PC-3 (cell line): ENCODE measurements around the gene LIPT2. TPM values are rescaled to one million over a fixed set of nuclear protein-coding genes. Genes with fewer than 3 reads are reported as not detected.

Experiments used
- ATAC-seq: fragments of 200-7000 bp; cut with Tn5 transposase; 2 replicates; pipeline ENCODE4 v1.9.1; 2020; ENCODE audit warnings: mild to moderate bottlenecking, moderate library complexity
- BruUV-seq: library from RNA; stranded (reverse); fragments of 400-500 nt; replicated peaks from 2 replicates; lab custom pipeline; 2021; lab: Mats Ljungman, UMichigan
- CTCF ChIA-PET: fragments of 300-600 bp; sonication (Branson Sonifier 250); formaldehyde crosslinking; loops from one replicate; lab custom pipeline; 2022; ENCODE audit warnings: antibody characterized with exemption; lab: Charles Lee
- POLR2A ChIA-PET: fragments of 300-600 bp; sonication (Branson Sonifier 250); formaldehyde crosslinking; loops from one replicate; lab custom pipeline; 2022; ENCODE audit warnings: antibody characterized with exemption; ENCODE audit not compliant: unreplicated experiment; lab: Charles Lee
- DNase-seq: peaks from one replicate; pipeline ENCODE4 v3.0.0-alpha.2; 2015
- H2AFZ ChIP-seq: fragments of 300-600 bp; sonication (generic); 2 replicates; pipeline ENCODE4 v1.6.0; 2016; ENCODE audit warnings: antibody characterized with exemption, low read length
- H3F3A ChIP-seq: fragments of 300-600 bp; sonication (generic); one replicate; pipeline ENCODE4 v1.6.0; 2017; ENCODE audit warnings: antibody characterized with exemption, low read length, control low read depth, mild to moderate bottlenecking; ENCODE audit not compliant: unreplicated experiment
- H3K27ac ChIP-seq: fragments of 300-600 bp; sonication (generic); 2 replicates; pipeline ENCODE4 v1.5.1; 2016; ENCODE audit warnings: mild to moderate bottlenecking, low read length
- H3K27me3 ChIP-seq: fragments of 300-600 bp; sonication (generic); 2 replicates; pipeline ENCODE4 v1.6.1; 2016; ENCODE audit warnings: low read length, mixed read lengths
- H3K36me3 ChIP-seq: fragments of 300-600 bp; sonication (generic); 2 replicates; pipeline ENCODE4 v1.6.1; 2016; ENCODE audit warnings: low read depth, mixed run types, low read length, mixed read lengths
- H3K4me1 ChIP-seq: fragments of 300-600 bp; sonication (generic); 2 replicates; pipeline ENCODE4 v1.5.1; 2016; ENCODE audit warnings: low read length; ENCODE audit not compliant: insufficient read depth
- H3K4me2 ChIP-seq: fragments of 300-600 bp; sonication (generic); 2 replicates; pipeline ENCODE4 v1.6.0; 2016; ENCODE audit warnings: low read length
- H3K4me3 ChIP-seq: fragments of 300-600 bp; sonication (generic); 2 replicates; pipeline ENCODE4 v1.5.1; 2016; ENCODE audit warnings: mild to moderate bottlenecking, low read length, mixed read lengths
- H3K79me2 ChIP-seq: fragments of 300-600 bp; sonication (generic); 2 replicates; pipeline ENCODE4 v1.6.1; 2017; ENCODE audit warnings: low read length, mixed read lengths
- H3K9ac ChIP-seq: fragments of 300-600 bp; sonication (generic); 2 replicates; pipeline ENCODE4 v1.6.0; 2016; ENCODE audit warnings: mild to moderate bottlenecking, low read length
- H3K9me2 ChIP-seq: fragments of 300-600 bp; sonication (generic); replicated peaks from 2 replicates; pipeline ENCODE4 v1.6.1; 2016; ENCODE audit warnings: mixed run types, low read length, mixed read lengths
- H3K9me3 ChIP-seq: fragments of 300-600 bp; sonication (generic); 2 replicates; pipeline ENCODE4 v1.6.1; 2016; ENCODE audit warnings: low read length, mixed read lengths
- H4K20me1 ChIP-seq: fragments of 300-600 bp; sonication (generic); 2 replicates; pipeline ENCODE4 v1.6.1; 2016; ENCODE audit warnings: low read length, mixed read lengths
- CTCF ChIP-seq: fragments of 300-600 bp; sonication (generic); conservative IDR thresholded peaks from 2 replicates; pipeline ENCODE4 v1.5.1; 2017; ENCODE audit warnings: antibody characterized with exemption, low read depth, mild to moderate bottlenecking, low read length
- EZH2 ChIP-seq: fragments of 300-600 bp; sonication (generic); IDR thresholded peaks from one replicate; pipeline ENCODE4 v1.6.1; 2017; ENCODE audit warnings: antibody characterized with exemption, mild to moderate bottlenecking, low read length; ENCODE audit not compliant: unreplicated experiment
- EZH2phosphoT487 ChIP-seq: fragments of 300-600 bp; sonication (generic); IDR thresholded peaks from 2 replicates; pipeline ENCODE4 v1.6.1; 2018; ENCODE audit warnings: mild to moderate bottlenecking, antibody characterized with exemption, low read length, borderline replicate concordance
- intact Hi-C: fragments of 100-400 bp; cut with micrococcal nuclease; formaldehyde crosslinking; loops from 2 replicates; pipeline ENCODE4 v1.9.0; 2023
- total RNA-seq: library from RNA; depleted of rRNA; stranded (reverse); fragments of >200 nt; gene quantifications from 2 replicates; pipeline ENCODE4 v1.2.3, GENCODE V29; 2014

LIPT2 gene
- total RNA-seq, 1 experiment from 2014 or later = 11.3 TPM

- H4K20me1 ChIP-seq = no peaks in the 10 kb centered on the region
- intact Hi-C loops = no loop called here
- ChIA-PET POLR2A (interaction anchor here (0.6 to 0.9 kb wide), 2 partner anchors 21 to 77 kb away, joined by 7 to 47 read pairs; no protein-coding TSS in a partner anchor), CTCF (interaction anchor here (0.6 to 1.9 kb wide), 6 partner anchors 29 to 77 kb away, joined by 3 to 16 read pairs (median 3); no protein-coding TSS in a partner anchor)
- peaks cover 17% of the 10 kb centered on the region for H3K4me1 ChIP-seq
- H3K36me3 ChIP-seq = no peaks in the 10 kb centered on the region
- TF ChIP-seq EZH2 (no peak), CTCF (no peak), EZH2phosphoT487 (no peak)
- H3K4me3 ChIP-seq = peak overlapping the region; percentile 92
- H3K4me2 ChIP-seq = peak overlapping the region; percentile 87
- no peaks in the 10 kb centered on the region for H3K9me2 ChIP-seq
- no peaks in the 10 kb centered on the region for H3K9me3 ChIP-seq
- no peaks in the 10 kb centered on the region for H3K79me2 ChIP-seq
- H2AFZ ChIP-seq = peak overlapping the region; percentile 96
- peaks cover 4% of the 10 kb centered on the region for H3F3A ChIP-seq
- DNase-seq (peak; percentile 80), ATAC-seq (no peak)
- H3K9ac ChIP-seq = peak overlapping the region; percentile 96
- peak overlapping the region; percentile 92 for H3K27ac ChIP-seq
- BruUV-seq = TSS peak; percentile 65
- H3K27me3 ChIP-seq = no peaks in the 10 kb centered on the region
Measured at GRCh38 chr11:74493791-74494630, 487 bp upstream of the LIPT2 start.

- peak overlapping the region; percentile 92 for H3K27ac ChIP-seq
- H3K9me3 ChIP-seq = no peaks in the 10 kb centered on the region
- intact Hi-C loops = no loop called here
- TF ChIP-seq EZH2 = no peak
- no peak for TF ChIP-seq EZH2phosphoT487
- no peak for TF ChIP-seq CTCF
- no peaks in the 10 kb centered on the region for H3K79me2 ChIP-seq
- ChIA-PET CTCF (interaction anchor here (0.7 kb wide), 1 partner anchor 13 kb away, joined by 6 read pairs; no protein-coding TSS in a partner anchor), POLR2A (interaction anchor here (0.6 kb wide), 1 partner anchor 55 kb away, joined by 6 read pairs; no protein-coding TSS in a partner anchor)
- peak overlapping the region; percentile 87 for H3K4me2 ChIP-seq
- ATAC-seq (no peak), DNase-seq (peak; percentile 9)
- peaks cover 17% of the 10 kb centered on the region for H3K4me1 ChIP-seq
- H3K4me3 ChIP-seq = peak overlapping the region; percentile 92; the same call in 1 of the 2 replicates
- H3F3A ChIP-seq = peaks cover 4% of the 10 kb centered on the region
- no peaks in the 10 kb centered on the region for H4K20me1 ChIP-seq
- H3K36me3 ChIP-seq = no peaks in the 10 kb centered on the region
- H3K9ac ChIP-seq = peak overlapping the region; percentile 96
- no peaks in the 10 kb centered on the region for H3K9me2 ChIP-seq
- TSS peak; percentile 49 for BruUV-seq
- no peaks in the 10 kb centered on the region for H3K27me3 ChIP-seq
- H2AFZ ChIP-seq = no peak overlapping the region
Measured at GRCh38 chr11:74492084-74492483, 1.4 kb downstream of the LIPT2 start.

GRCh38 chr11:74490941-74491340, 2.6 kb downstream of the LIPT2 start:
- POLR2A ChIA-PET = no interaction called here
- CTCF ChIA-PET = no interaction called here

More at GRCh38 chr11:74490941-74491340, 2.6 kb downstream of the LIPT2 start:
- no peak overlapping the region for H3K9ac ChIP-seq
- DNase-seq = no peak
- TF ChIP-seq CTCF = no peak
- TF ChIP-seq EZH2phosphoT487 = no peak
- no peak for TF ChIP-seq EZH2
- no peaks in the 10 kb centered on the region for H3K36me3 ChIP-seq
- intact Hi-C loops = no loop called here
- H3K79me2 ChIP-seq = no peaks in the 10 kb centered on the region
- H3F3A ChIP-seq = peaks cover 4% of the 10 kb centered on the region
- no peak overlapping the region for H3K4me3 ChIP-seq
- no TSS peak for BruUV-seq
- ATAC-seq = no peak
- peaks cover 17% of the 10 kb centered on the region for H3K4me1 ChIP-seq
- H2AFZ ChIP-seq = no peak overlapping the region
- H4K20me1 ChIP-seq = no peaks in the 10 kb centered on the region
- no peaks in the 10 kb centered on the region for H3K9me2 ChIP-seq
- H3K4me2 ChIP-seq = no peak overlapping the region
- H3K9me3 ChIP-seq = no peaks in the 10 kb centered on the region
- H3K27ac ChIP-seq = no peak overlapping the region
- no peaks in the 10 kb centered on the region for H3K27me3 ChIP-seq
